Stimulated activated memory B cell treated with anti-CD40 and anti-IgM and Interleukin-4, amounts not matched to agents 10 μg/mL and 1 μg/mL and 100 μg/mL, for 72 hours (primary cell): Measurements from ENCODE around the gene CDCA8.
"Not testable (repeated sequence)": the region's sequence is repeated elsewhere in the genome, so short reads cannot be mapped to it uniquely, and the experiment has no call there.

Experiments
- ATAC-seq: fragments of 150-1000 bp; cut with Tn5 transposase; 2 replicates; pipeline ENCODE4 v1.10.0; 2021
- H3K27ac Mint-ChIP-seq: one replicate; pipeline ENCODE4 v1.8.0; 2022; ENCODE audit warnings: mild to moderate bottlenecking, mixed read lengths
- H3K27me3 Mint-ChIP-seq: one replicate; pipeline ENCODE4 v1.8.0; 2022; ENCODE audit warnings: mixed read lengths
- H3K36me3 Mint-ChIP-seq: one replicate; pipeline ENCODE4 v1.8.0; 2022; ENCODE audit warnings: mixed read lengths
- H3K4me1 Mint-ChIP-seq: one replicate; pipeline ENCODE4 v1.8.0; 2022; ENCODE audit warnings: mixed read lengths
- H3K4me3 Mint-ChIP-seq: one replicate; pipeline ENCODE4 v1.8.0; 2022; ENCODE audit warnings: mild to moderate bottlenecking, moderate library complexity, mixed read lengths
- H3K9me3 Mint-ChIP-seq: one replicate; pipeline ENCODE4 v1.8.0; 2022; ENCODE audit warnings: mixed read lengths

CDCA8 gene

GRCh38 chr1:37687764-37688163 lies 4.6 kb upstream of the CDCA8 start:
- H3K4me1 Mint-ChIP-seq: peaks cover 49% of the 10 kb centered on the region
- not testable (repeated sequence) for ATAC-seq, H3K4me3 Mint-ChIP-seq, H3K27me3 Mint-ChIP-seq, H3K9me3 Mint-ChIP-seq
- H3K36me3 Mint-ChIP-seq: peaks cover 39% of the 10 kb centered on the region
- H3K27ac Mint-ChIP-seq: peak overlapping the region; percentile 52

GRCh38 chr1:37688926-37689325 lies 3.4 kb upstream of the CDCA8 start:
- Mint-ChIP-seq H3K27me3 (no peaks in the 10 kb centered on the region), H3K4me3 (no peak overlapping the region), H3K36me3 (peaks cover 30% of the 10 kb centered on the region), H3K9me3 (no peaks in the 10 kb centered on the region), H3K4me1 (peaks cover 48% of the 10 kb centered on the region), H3K27ac (peak overlapping the region; percentile 92)
- ATAC-seq: no peak

- Mint-ChIP-seq H3K9me3 (no peaks in the 10 kb centered on the region), H3K36me3 (peaks cover 12% of the 10 kb centered on the region), H3K27ac (peak overlapping the region; percentile 92), H3K27me3 (no peaks in the 10 kb centered on the region), H3K4me3 (peak overlapping the region; percentile 100), H3K4me1 (peaks cover 42% of the 10 kb centered on the region)
- ATAC-seq: peak; percentile 1
Measured at GRCh38 chr1:37691497-37692077, 729 bp upstream of the CDCA8 start.

- H3K9me3 Mint-ChIP-seq: no peaks in the 10 kb centered on the region
- H3K4me3 Mint-ChIP-seq: peak overlapping the region; percentile 100
- ATAC-seq: no peak
- peaks cover 8% of the 10 kb centered on the region for H3K36me3 Mint-ChIP-seq
- peaks cover 42% of the 10 kb centered on the region for H3K4me1 Mint-ChIP-seq
- H3K27me3 Mint-ChIP-seq: no peaks in the 10 kb centered on the region
- peak overlapping the region; percentile 92 for H3K27ac Mint-ChIP-seq
Measured at GRCh38 chr1:37692834-37693175, 489 bp downstream of the CDCA8 start.

GRCh38 chr1:37697090-37697489 lies 4.8 kb downstream of the CDCA8 start:
- no peak for ATAC-seq
- Mint-ChIP-seq H3K4me3 (no peak overlapping the region), H3K36me3 (peaks cover 17% of the 10 kb centered on the region), H3K27ac (no peak overlapping the region), H3K27me3 (no peaks in the 10 kb centered on the region), H3K4me1 (peaks cover 1% of the 10 kb centered on the region), H3K9me3 (no peaks in the 10 kb centered on the region)

GRCh38 chr1:37697737-37698136 lies 5.4 kb downstream of the CDCA8 start:
- Mint-ChIP-seq H3K4me1 (no peaks in the 10 kb centered on the region), H3K4me3 (no peak overlapping the region), H3K27me3 (no peaks in the 10 kb centered on the region), H3K27ac (no peak overlapping the region), H3K9me3 (no peaks in the 10 kb centered on the region), H3K36me3 (peaks cover 21% of the 10 kb centered on the region)
- no peak for ATAC-seq

- peaks cover 21% of the 10 kb centered on the region for H3K36me3 Mint-ChIP-seq
- no peak for ATAC-seq
- H3K4me1 Mint-ChIP-seq: no peaks in the 10 kb centered on the region
- H3K4me3 Mint-ChIP-seq: no peak overlapping the region
- H3K27ac Mint-ChIP-seq: no peak overlapping the region
- H3K9me3 Mint-ChIP-seq: no peaks in the 10 kb centered on the region
- no peaks in the 10 kb centered on the region for H3K27me3 Mint-ChIP-seq
Measured at GRCh38 chr1:37699147-37699546, 6.8 kb downstream of the CDCA8 start.

- H3K9me3 Mint-ChIP-seq: no peaks in the 10 kb centered on the region
- no peak for ATAC-seq
- H3K36me3 Mint-ChIP-seq: peaks cover 21% of the 10 kb centered on the region
- H3K4me3 Mint-ChIP-seq: no peak overlapping the region
- no peaks in the 10 kb centered on the region for H3K4me1 Mint-ChIP-seq
- H3K27me3 Mint-ChIP-seq: no peaks in the 10 kb centered on the region
- H3K27ac Mint-ChIP-seq: no peak overlapping the region
Measured at GRCh38 chr1:37701051-37701450, 8.7 kb downstream of the CDCA8 start.

- ATAC-seq: no peak
- H3K27me3 Mint-ChIP-seq: no peaks in the 10 kb centered on the region
- H3K4me3 Mint-ChIP-seq: no peak overlapping the region
- H3K27ac Mint-ChIP-seq: no peak overlapping the region
- H3K9me3 Mint-ChIP-seq: no peaks in the 10 kb centered on the region
- peaks cover 33% of the 10 kb centered on the region for H3K36me3 Mint-ChIP-seq
- no peaks in the 10 kb centered on the region for H3K4me1 Mint-ChIP-seq
Measured at GRCh38 chr1:37703061-37703460, 10.7 kb downstream of the CDCA8 start.

GRCh38 chr1:37704966-37705365 lies 12.7 kb downstream of the CDCA8 start:
- H3K36me3 Mint-ChIP-seq: peaks cover 37% of the 10 kb centered on the region

GRCh38 chr1:37705399-37705798 lies 13.1 kb downstream of the CDCA8 start:
- ATAC-seq: no peak
- H3K9me3 Mint-ChIP-seq: no peaks in the 10 kb centered on the region
- peaks cover 37% of the 10 kb centered on the region for H3K36me3 Mint-ChIP-seq
- no peak overlapping the region for H3K4me3 Mint-ChIP-seq
- H3K27me3 Mint-ChIP-seq: no peaks in the 10 kb centered on the region
- H3K4me1 Mint-ChIP-seq: no peaks in the 10 kb centered on the region
- H3K27ac Mint-ChIP-seq: no peak overlapping the region

More at GRCh38 chr1:37704966-37705365, 12.7 kb downstream of the CDCA8 start:
- Mint-ChIP-seq H3K4me1 (no peaks in the 10 kb centered on the region), H3K4me3 (no peak overlapping the region), H3K9me3 (no peaks in the 10 kb centered on the region), H3K27ac (no peak overlapping the region), H3K27me3 (no peaks in the 10 kb centered on the region)
- no peak for ATAC-seq

- Mint-ChIP-seq H3K27me3 (no peaks in the 10 kb centered on the region), H3K36me3 (peaks cover 26% of the 10 kb centered on the region), H3K4me1 (no peaks in the 10 kb centered on the region), H3K4me3 (no peak overlapping the region), H3K9me3 (no peaks in the 10 kb centered on the region), H3K27ac (no peak overlapping the region)
- ATAC-seq: no peak
Measured at GRCh38 chr1:37708471-37708870, 16.2 kb downstream of the CDCA8 start.

- no peaks in the 10 kb centered on the region for H3K9me3 Mint-ChIP-seq
- no peaks in the 10 kb centered on the region for H3K4me1 Mint-ChIP-seq
- H3K27me3 Mint-ChIP-seq: peaks cover 20% of the 10 kb centered on the region
- H3K4me3 Mint-ChIP-seq: no peak overlapping the region
- H3K27ac Mint-ChIP-seq: no peak overlapping the region
- no peak for ATAC-seq
- peaks cover 5% of the 10 kb centered on the region for H3K36me3 Mint-ChIP-seq
Measured at GRCh38 chr1:37714226-37714625, 21.9 kb downstream of the CDCA8 start.

- H3K27ac Mint-ChIP-seq: no peak overlapping the region
- no peak for ATAC-seq
- H3K27me3 Mint-ChIP-seq: peaks cover 24% of the 10 kb centered on the region
- peaks cover under 1% of the 10 kb centered on the region for H3K36me3 Mint-ChIP-seq
- H3K9me3 Mint-ChIP-seq: no peaks in the 10 kb centered on the region
- H3K4me3 Mint-ChIP-seq: no peak overlapping the region
- H3K4me1 Mint-ChIP-seq: no peaks in the 10 kb centered on the region
Measured at GRCh38 chr1:37714689-37715088, 22.4 kb downstream of the CDCA8 start.

GRCh38 chr1:37716321-37716720 lies 24.0 kb downstream of the CDCA8 start:
- H3K27me3 Mint-ChIP-seq: peaks cover 24% of the 10 kb centered on the region
- H3K4me3 Mint-ChIP-seq: no peak overlapping the region
- H3K27ac Mint-ChIP-seq: no peak overlapping the region
- H3K4me1 Mint-ChIP-seq: no peaks in the 10 kb centered on the region
- no peaks in the 10 kb centered on the region for H3K9me3 Mint-ChIP-seq
- ATAC-seq: no peak
- H3K36me3 Mint-ChIP-seq: no peaks in the 10 kb centered on the region

- Mint-ChIP-seq H3K9me3 (no peaks in the 10 kb centered on the region), H3K27ac (no peak overlapping the region), H3K27me3 (peaks cover 24% of the 10 kb centered on the region), H3K36me3 (no peaks in the 10 kb centered on the region), H3K4me3 (no peak overlapping the region), H3K4me1 (no peaks in the 10 kb centered on the region)
- no peak for ATAC-seq
Measured at GRCh38 chr1:37717631-37718030, 25.3 kb downstream of the CDCA8 start.
